B cell (primary cell): ENCODE measurements around the gene GULP1. TPM values are rescaled to one million over a fixed set of nuclear protein-coding genes. Genes with fewer than 3 reads are reported as not detected.

Experiments used
- ATAC-seq: fragments of 200-7000 bp; cut with Tn5 transposase; one replicate; pipeline ENCODE4 v1.10.0; 2021; ENCODE audit warnings: low read depth, mild to moderate bottlenecking, moderate number of reproducible peaks, moderate library complexity
- CTCF ChIA-PET: fragments of 350-600 bp; sonication (Branson Sonifier 250); formaldehyde crosslinking; loops from one replicate; lab custom pipeline; 2021; ENCODE audit warnings: antibody characterized with exemption, inconsistent platforms; lab: Charles Lee
- POLR2A ChIA-PET: fragments of 350-600 bp; sonication (Branson Sonifier 250); formaldehyde crosslinking; loops from one replicate; lab custom pipeline; 2021; ENCODE audit warnings: antibody characterized with exemption; lab: Charles Lee
- DNase-seq: peaks from one replicate; pipeline ENCODE4 v3.0.0; 2013
- H2AFZ ChIP-seq: 2 replicates; pipeline ENCODE4 v1.6.1; 2012; ENCODE audit warnings: mild to moderate bottlenecking, low read depth, low read length; ENCODE audit not compliant: insufficient read depth, poor library complexity, severe bottlenecking
- H3K27ac ChIP-seq, 2 donors: 1 replicate in 1 of 2; 2 replicates in 1 of 2; pipeline ENCODE4 v1.5.1; 2012 to 2013; ENCODE audit warnings: low read length in 2 of 2, mild to moderate bottlenecking in 2 of 2, moderate library complexity in 1 of 2
- H3K27me3 ChIP-seq, 4 experiments: fragments of 200-600 bp in 1 of 4; sonication (generic) in 1 of 4; replicated peaks in 1 of 4; 1 replicate in 2 of 4; 2 replicates in 2 of 4; pipeline versions ENCODE4 v1.6.1 to v1.7.0; 2013 to 2016; ENCODE audit warnings: low read length in 3 of 4, mild to moderate bottlenecking in 2 of 4, mixed read lengths in 1 of 4, moderate library complexity in 1 of 4; ENCODE audit not compliant: insufficient read depth in 4 of 4, control insufficient read depth in 3 of 4; ENCODE audit errors: control extremely low read depth in 1 of 4
- H3K36me3 ChIP-seq, 2 experiments: replicated peaks in 1 of 2; 1 replicate in 1 of 2; 2 replicates in 1 of 2; pipeline versions ENCODE4 v1.6.1 to v1.7.1; 2013; ENCODE audit warnings: low read length in 1 of 2; ENCODE audit not compliant: insufficient read depth in 2 of 2, control insufficient read depth in 1 of 2; ENCODE audit errors: control extremely low read depth in 1 of 2, extremely low read depth in 1 of 2
- H3K4me1 ChIP-seq, 2 donors: fragments of 200-600 bp in 1 of 2; sonication (generic) in 1 of 2; 1 replicate in 1 of 2; 2 replicates in 1 of 2; pipeline versions ENCODE4 v1.5.1 to v1.6.1; 2013 to 2017; ENCODE audit warnings: low read length in 2 of 2; ENCODE audit not compliant: control insufficient read depth in 2 of 2, insufficient read depth in 2 of 2
- H3K4me2 ChIP-seq: replicated peaks from 2 replicates; pipeline ENCODE3; 2012; ENCODE audit warnings: mild to moderate bottlenecking, low read depth, low read length; ENCODE audit not compliant: poor library complexity, severe bottlenecking
- H3K4me3 ChIP-seq, 5 experiments: fragments of 200-600 bp in 1 of 5; sonication (generic) in 1 of 5; 1 replicate in 3 of 5; 2 replicates in 2 of 5; pipeline versions ENCODE4 v1.5.1 to v1.7.0; 2011 to 2016; ENCODE audit warnings: low read length in 4 of 5, mild to moderate bottlenecking in 4 of 5, low read depth in 2 of 5, control low read depth in 1 of 5, moderate library complexity in 1 of 5; ENCODE audit not compliant: insufficient read depth in 1 of 5; ENCODE audit errors: control extremely low read depth in 1 of 5, extremely low read depth in 1 of 5
- H3K79me2 ChIP-seq: fragments of 200-600 bp; sonication (generic); one replicate; pipeline ENCODE4 v1.6.0; 2016; ENCODE audit warnings: low read length; ENCODE audit not compliant: control insufficient read depth, insufficient read depth
- H3K9ac ChIP-seq: fragments of 200-600 bp; sonication (generic); 2 replicates; pipeline ENCODE4 v1.6.1; 2017; ENCODE audit warnings: mild to moderate bottlenecking, low read length, moderate library complexity
- H3K9me3 ChIP-seq, 3 donors: one replicate each; pipeline versions ENCODE4 v1.6.1 to v1.7.1; 2013; ENCODE audit warnings: low read length in 2 of 3; ENCODE audit not compliant: control insufficient read depth in 2 of 3, insufficient read depth in 1 of 3; ENCODE audit errors: control extremely low read depth in 1 of 3
- H4K20me1 ChIP-seq: 2 replicates; pipeline ENCODE4 v1.6.0; 2012; ENCODE audit warnings: mild to moderate bottlenecking, low read length; ENCODE audit not compliant: insufficient read depth, control insufficient read depth, poor library complexity, severe bottlenecking
- H3K27ac Mint-ChIP-seq: one replicate; pipeline ENCODE4 v1.8.0; 2021; ENCODE audit warnings: mixed read lengths
- H3K27me3 Mint-ChIP-seq: one replicate; pipeline ENCODE4 v1.8.0; 2021; ENCODE audit warnings: mixed read lengths
- H3K4me1 Mint-ChIP-seq: one replicate; pipeline ENCODE4 v1.8.0; 2021; ENCODE audit warnings: mixed read lengths
- H3K4me3 Mint-ChIP-seq: one replicate; pipeline ENCODE4 v1.8.0; 2021; ENCODE audit warnings: mixed read lengths
- H3K9me3 Mint-ChIP-seq: one replicate; pipeline ENCODE4 v1.8.0; 2022; ENCODE audit warnings: mixed read lengths; ENCODE audit not compliant: insufficient read depth
- CTCF ChIP-seq: fragments of 200-600 bp; IDR thresholded peaks from one replicate; pipeline ENCODE4 v1.8.0; 2022; ENCODE audit warnings: antibody characterized with exemption, mild to moderate bottlenecking
- EZH2 ChIP-seq: IDR thresholded peaks from 2 replicates; pipeline ENCODE4 v1.6.1; 2012; ENCODE audit warnings: borderline replicate concordance, low read depth, mild to moderate bottlenecking, moderate library complexity, low read length; ENCODE audit not compliant: insufficient read depth, poor library complexity, severe bottlenecking
- WGBS: methylation state at CpG from one replicate; pipeline ENCODE4 v1.1.5; 2013; ENCODE audit warnings: missing lambda C conversion rate; ENCODE audit not compliant: insufficient coverage; 5-methylcytosine and 5-hydroxymethylcytosine counted together
- intact Hi-C: fragments of 100-400 bp; cut with micrococcal nuclease; formaldehyde crosslinking; loops from one replicate; pipeline ENCODE4 v1.10.0; 2022
- polyA plus RNA-seq: library from polyadenylated mRNA; depleted of rRNA; stranded (reverse); fragments of >200 nt; gene quantifications from 2 replicates; pipeline ENCODE4 v1.2.3, GENCODE V29; 2012
- total RNA-seq, 2 donors: library from RNA; stranded (reverse); fragments of 120-200 nt in 1 of 2; gene quantifications; 1 replicate in 1 of 2; 2 replicates in 1 of 2; pipeline versions ENCODE4 v1.2.3 to v1.2.4, GENCODE V29; 2013 to 2022

The GULP1 gene
- total and polyA plus RNA-seq, 2 donors (not counting 1 experiment from before 2014, with no cell fraction given), result not detected

DNA sequence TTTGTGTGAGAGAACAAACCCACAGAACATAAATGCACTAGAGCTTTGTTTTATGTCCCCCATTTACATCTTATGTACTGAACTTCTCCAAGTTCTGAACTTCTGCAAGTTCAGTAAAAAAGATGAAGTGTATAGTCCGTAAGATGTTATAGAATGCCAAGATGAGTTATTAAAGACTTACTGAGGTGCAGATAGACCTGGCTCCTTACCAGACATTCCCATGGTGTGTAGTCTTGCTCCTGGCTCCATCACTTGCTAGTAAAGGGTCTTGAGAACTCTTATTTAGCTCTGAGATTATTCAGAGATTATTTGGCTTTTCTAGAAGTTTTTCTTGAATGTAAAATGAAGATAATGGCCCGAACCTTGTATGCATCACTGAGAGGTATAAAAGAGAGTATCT, 16.8 kb downstream of the GULP1 start:
- no peak overlapping the region for H2AFZ ChIP-seq
- ATAC-seq, result no peak
- H3K9ac ChIP-seq, result no peak overlapping the region
- no peaks in the 10 kb centered on the region for H4K20me1 ChIP-seq
- peaks cover 3% of the 10 kb centered on the region for H3K9me3 Mint-ChIP-seq
- CTCF ChIA-PET, result no interaction called here
- no peaks in the 10 kb centered on the region for H3K27me3 Mint-ChIP-seq
- no peak for TF ChIP-seq CTCF
- TF ChIP-seq EZH2, result no peak
- no peak for DNase-seq
- 50% methylated on average over 2 of the region's 2 CpGs for WGBS
- no peaks in the 10 kb centered on the region for H3K79me2 ChIP-seq
- no peaks in the 10 kb centered on the region for H3K9me3 ChIP-seq
- H3K4me1 Mint-ChIP-seq, result no peaks in the 10 kb centered on the region
- no peak overlapping the region for H3K4me2 ChIP-seq
- POLR2A ChIA-PET, result no interaction called here
- no peak overlapping the region for H3K4me3 ChIP-seq
- no peaks in the 10 kb centered on the region for H3K4me1 ChIP-seq
- H3K27ac Mint-ChIP-seq, result no peak overlapping the region
- H3K27me3 ChIP-seq, result no peaks in the 10 kb centered on the region
- no peak overlapping the region for H3K27ac ChIP-seq
- no peak overlapping the region for H3K4me3 Mint-ChIP-seq
- intact Hi-C loops, result no loop called here
- H3K36me3 ChIP-seq, result no peaks in the 10 kb centered on the region

DNA sequence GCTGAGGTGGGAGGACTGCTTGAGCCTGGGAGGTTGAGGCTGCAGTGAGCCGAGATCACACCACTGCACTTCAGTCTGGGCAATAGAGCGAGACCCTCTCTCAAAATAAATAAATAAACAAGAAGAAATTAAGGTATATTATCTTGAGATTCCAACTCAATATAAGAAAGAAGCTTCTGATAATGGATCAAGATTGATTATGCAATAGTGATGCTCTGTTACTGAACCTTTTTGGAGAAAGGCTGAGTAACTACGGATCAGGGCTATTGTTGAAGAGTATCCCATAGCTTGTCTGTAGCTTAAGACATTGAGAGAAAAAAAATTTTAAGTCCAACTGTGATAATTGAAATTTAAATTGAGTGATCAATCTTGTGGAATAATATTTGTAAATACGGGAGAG, 17.7 kb downstream of the GULP1 start:
- Histone ChIP-seq H3K27ac (no peak overlapping the region), H3K4me2 (no peak overlapping the region), H3K9me3 (no peaks in the 10 kb centered on the region), H3K79me2 (no peaks in the 10 kb centered on the region), H3K27me3 (no peaks in the 10 kb centered on the region), H4K20me1 (no peaks in the 10 kb centered on the region), H3K4me1 (no peaks in the 10 kb centered on the region), H2AFZ (no peak overlapping the region), H3K4me3 (no peak overlapping the region), H3K9ac (no peak overlapping the region), H3K36me3 (no peaks in the 10 kb centered on the region)
- WGBS, result 63% methylated on average over 1 of the region's 4 CpGs
- Mint-ChIP-seq H3K4me1 (no peaks in the 10 kb centered on the region), H3K4me3 (no peak overlapping the region), H3K9me3 (peaks cover 3% of the 10 kb centered on the region), H3K27me3 (no peaks in the 10 kb centered on the region), H3K27ac (no peak overlapping the region)
- POLR2A ChIA-PET, result no interaction called here
- TF ChIP-seq EZH2, result no peak
- no peak for TF ChIP-seq CTCF
- no peak for ATAC-seq
- CTCF ChIA-PET, result no interaction called here
- no peak for DNase-seq
- intact Hi-C loops, result no loop called here
